Measurements from ENCODE around the gene SRGAP3.

The SRGAP3 gene

DNA sequence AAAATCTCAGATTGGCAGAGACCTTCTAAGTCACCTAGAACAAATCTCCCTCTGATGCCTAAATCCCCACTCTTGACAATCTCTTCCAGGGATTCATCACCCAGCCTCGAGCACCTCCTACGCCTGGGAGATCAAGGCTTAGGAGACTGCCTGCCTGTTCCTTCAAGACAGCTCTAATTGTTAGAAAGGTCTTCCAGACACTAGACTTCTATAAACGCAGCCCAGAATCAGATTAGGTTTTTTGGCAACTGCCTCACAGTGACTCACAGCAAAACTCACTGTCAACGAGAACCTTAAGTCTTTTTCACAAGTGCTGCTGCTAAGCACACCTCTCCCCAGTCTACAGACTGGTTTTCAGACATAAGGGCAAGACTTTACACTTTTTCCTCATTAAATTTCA, 23.1 kb downstream of the SRGAP3 start:
- no peak for DNase-seq (ENCODE audit: low read depth in 2 of 2, low spot score in 1 of 2)

DNA sequence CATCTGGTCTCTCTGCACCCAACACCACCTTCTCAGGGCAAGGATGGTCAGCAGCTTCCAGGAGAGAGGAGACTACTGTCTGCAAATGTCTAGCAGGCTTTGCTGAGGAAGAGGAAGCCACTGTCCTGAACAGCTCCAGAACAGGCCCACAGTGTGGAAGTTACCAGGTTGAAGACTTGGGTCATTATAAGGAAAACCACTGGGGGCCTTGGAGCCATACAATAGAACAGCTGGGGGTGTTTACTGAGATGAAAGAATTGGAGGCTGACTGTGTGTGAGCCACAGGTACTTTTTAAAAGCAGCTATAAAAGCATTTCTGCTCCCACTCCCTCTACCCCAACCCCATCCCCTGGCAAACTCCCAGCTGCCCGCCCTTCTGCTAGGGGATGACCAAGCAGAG, 24.2 kb downstream of the SRGAP3 start:
- DNase-seq (ENCODE audit: low read depth in 2 of 2, low spot score in 1 of 2): no peak

DNA sequence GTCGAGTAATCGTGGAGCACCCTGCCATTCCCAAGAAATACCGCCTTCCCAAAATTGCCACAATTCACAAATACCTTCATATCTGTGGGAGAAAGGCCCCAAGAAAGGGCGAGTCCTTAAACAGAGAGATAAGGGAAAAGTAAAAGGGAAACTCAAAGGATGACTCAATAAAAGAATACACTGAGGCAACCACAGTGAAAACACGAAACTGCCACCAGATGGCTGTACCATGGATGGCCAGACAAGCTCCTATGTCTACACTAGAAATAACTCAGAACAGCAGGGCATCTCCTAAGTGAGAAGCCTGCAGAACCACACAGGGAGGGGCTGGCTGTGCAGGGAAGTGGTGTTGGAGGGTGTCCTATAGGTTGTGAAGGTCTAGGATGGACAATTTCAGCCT, 25.0 kb downstream of the SRGAP3 start:
- no peak for DNase-seq (ENCODE audit: low read depth in 2 of 2, low spot score in 1 of 2)

DNA sequence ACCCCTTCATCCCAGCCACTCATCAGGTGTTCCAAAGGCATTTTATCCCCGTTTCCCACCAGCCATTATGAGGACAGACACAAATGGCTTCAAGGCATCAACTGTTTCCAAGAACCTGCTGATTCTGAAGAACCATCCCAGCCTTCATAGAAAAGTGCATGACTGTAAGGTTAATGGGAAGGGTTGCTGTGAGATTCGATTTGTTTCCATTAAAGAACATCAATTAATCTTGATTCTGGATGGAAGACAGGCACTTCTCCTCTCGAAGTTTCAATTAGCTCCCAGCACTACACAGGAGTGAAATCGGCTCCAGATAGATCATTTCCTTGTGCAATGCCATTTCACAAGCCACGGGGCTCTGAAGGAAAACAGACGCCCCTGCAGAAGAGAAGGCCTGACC, 25.8 kb downstream of the SRGAP3 start:
- DNase-seq (ENCODE audit: low read depth in 2 of 2, low spot score in 1 of 2): no peak

DNA sequence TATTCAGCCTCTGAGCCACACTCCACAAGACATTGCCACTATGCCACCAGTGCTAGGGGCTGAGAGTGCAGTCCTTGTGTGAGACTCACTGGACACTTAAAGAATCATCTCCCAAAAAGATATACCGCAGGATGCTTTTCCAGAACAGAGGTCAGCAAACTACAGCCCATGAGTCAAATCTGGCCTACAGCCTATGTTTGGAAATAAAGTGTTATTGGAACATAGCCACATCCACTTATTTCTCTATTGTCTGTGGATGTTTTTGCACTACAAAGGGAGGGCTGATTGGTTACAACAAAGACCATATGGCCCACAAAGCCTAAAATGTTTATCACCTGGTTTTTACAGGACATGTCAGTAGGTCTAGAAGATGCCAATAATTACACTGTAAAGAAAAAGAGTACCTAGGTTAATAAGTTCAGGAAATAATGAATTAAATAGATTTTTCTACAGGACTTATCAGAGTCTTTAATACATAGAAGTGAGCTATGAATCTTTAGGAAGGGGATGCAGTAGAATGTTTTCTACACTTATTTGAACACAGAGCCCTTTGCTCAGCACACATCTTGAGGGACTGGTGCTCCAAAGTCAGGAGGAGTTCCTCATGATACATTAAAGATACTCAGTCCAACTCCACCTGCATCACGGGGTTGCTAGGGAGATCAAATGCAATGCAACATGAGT, 26.3 kb downstream of the SRGAP3 start:
- no peak for DNase-seq (ENCODE audit: low read depth in 2 of 2, low spot score in 1 of 2)

DNA sequence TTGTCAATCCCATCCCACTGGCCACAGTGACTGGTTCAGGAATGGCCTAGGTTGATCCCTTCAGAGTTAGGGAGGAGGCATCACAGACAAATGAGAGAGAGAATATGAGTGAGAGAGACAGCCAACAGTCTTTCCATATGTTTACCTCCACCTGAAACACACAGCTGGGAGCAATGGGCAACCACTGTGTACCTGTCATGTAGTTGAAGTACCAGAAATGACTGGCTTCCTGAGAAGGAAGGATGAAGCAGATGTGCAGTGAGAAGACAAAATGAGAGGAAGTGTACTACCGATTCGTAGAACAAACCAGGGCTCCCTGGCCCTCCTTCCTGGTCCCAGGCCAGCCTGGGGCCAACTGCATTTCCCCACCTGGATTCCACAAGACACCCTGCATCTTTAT, 27.4 kb downstream of the SRGAP3 start:
- DNase-seq (ENCODE audit: low read depth in 2 of 2, low spot score in 1 of 2): no peak

DNA sequence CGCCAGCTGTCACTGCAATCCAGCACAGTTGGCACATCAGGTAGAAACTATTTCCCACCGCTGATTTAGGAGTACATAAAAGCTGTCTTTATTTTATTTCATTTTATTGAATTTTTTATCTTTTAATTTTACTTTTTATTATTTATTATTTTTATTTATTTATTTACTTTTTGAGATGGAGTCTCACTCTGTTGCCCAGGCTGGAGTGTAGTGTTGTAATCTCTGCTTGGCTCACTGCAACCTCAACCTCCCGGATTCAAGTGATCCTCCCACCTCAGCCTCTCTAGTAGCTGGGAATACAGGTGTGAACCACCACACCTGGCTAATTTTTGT, 31.0 kb downstream of the SRGAP3 start:
- DNase-seq (ENCODE audit: low read depth in 2 of 2, low spot score in 1 of 2): no peak

DNA sequence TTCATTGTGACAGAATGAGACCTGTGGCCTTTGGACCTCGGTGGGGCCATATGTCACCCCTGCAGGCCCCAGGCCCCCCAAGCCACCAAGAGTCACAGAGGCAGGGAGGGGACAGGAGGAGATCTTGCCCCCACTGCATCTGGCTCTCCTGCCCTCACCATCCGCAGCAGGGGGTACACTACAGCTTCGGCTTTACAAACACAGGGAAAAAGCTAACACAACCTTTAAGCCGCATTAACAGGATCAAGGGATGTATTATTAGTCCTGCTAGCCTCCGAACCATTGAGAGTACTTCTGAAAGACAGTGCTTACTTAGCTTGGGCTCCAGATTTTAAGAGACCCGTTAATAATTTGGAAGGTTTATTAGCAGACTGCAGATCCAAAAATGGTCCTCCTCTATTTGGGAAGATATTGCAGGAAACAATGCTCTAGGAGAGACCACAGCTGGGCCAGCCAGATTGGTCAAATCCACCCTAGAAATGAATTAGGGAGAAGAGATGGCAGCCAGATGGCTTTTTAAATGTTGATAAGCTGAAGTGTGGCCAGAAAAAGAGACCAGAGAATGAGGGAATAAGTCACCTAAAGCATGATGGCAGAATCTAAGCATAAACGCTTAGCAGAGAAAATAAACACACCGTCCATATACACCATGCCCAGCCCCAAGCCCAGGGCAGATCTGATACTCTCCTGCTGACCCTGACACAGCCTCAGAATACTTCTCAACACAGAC, 31.5 kb downstream of the SRGAP3 start:
- no peak for DNase-seq (ENCODE audit: low read depth in 2 of 2, low spot score in 1 of 2)

DNA sequence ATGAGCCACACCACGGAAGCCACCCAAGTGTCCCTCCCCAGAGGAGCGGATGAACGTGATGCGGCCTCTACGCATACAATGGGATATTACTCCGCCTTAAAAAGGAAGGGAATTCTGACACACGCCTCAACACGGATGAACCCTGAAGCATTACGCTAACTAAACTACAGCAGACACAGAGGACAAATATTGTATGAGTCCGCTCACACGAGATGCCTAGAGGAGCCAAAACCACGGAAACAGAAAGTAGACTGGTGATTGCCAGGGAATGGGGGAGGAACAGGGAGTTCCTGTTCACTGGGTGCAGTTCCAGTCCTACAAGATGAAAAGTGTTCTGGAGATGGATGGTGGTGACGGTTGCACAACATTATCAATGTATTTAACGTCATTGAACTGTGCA, 32.7 kb downstream of the SRGAP3 start:
- no peak for DNase-seq (ENCODE audit: low read depth in 2 of 2, low spot score in 1 of 2)

DNA sequence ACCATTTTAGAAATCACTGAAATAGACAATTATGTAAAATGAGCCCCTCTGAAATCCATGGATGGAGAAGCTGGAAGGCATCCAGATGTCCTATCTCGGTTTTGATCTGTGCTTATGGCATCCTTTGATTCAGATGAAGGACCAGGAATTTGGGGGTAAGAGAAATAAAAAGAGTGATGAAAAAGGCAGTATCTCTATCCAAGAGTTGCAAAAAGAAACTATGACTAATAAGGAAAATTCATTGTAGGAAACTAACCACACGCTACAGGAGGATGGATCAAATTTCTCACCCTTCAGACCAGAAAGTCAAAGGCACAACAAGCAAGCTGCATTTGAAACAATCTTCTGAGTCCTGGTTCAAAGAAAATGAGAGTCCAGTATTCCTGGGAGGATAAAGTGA, 34.8 kb downstream of the SRGAP3 start:
- DNase-seq (ENCODE audit: low read depth in 2 of 2, low spot score in 1 of 2): no peak

DNA sequence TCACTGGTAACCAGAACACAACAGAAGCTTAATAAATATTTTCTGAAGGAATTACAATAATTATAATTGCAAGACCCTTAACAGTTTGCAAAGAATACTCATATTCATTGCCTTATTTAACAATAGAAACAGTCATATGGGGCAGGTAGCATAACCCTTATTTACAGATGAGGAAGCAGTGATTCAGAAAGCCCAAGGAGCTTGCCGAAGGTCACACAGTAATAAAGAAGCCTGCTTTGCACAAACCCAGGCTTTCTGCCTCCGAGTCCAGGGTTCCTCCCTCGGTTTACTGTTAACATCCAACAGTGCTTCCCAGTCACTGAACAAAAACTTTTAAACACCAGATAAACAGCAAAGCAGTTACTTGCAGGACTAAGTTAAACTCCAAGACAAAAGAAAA, 35.3 kb downstream of the SRGAP3 start:
- DNase-seq (ENCODE audit: low read depth in 2 of 2, low spot score in 1 of 2): no peak

DNA sequence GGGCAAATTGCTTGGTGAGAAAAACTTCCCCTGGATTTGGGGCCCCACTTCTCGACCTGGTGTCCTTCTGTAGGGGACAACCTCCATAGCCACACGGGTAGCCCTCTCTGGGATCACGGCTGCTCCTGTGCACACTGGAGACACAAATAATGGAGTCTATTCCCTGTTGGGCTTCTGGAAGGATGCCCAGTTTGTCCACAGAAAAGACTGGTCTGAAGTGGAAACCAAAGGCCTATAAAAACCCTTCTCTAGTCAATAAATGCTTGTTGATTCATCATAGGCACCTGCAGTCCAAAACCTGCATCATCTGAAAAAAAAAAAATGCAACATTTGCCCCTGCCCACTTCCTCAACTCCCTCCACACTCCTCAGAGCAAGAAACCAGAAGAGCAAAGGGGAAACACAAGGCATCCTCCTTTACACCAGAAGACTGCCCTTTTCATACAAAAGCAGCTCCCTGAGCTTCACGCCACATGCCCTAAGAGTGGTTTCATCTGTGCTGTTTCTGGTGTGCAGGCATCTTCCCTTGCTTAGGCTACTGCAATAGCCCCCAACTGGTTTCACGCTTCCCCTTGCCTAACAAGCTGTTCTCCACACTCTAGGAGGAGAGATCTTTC, 36.3 kb downstream of the SRGAP3 start:
- DNase-seq (ENCODE audit: low read depth in 2 of 2, low spot score in 1 of 2): no peak

DNA sequence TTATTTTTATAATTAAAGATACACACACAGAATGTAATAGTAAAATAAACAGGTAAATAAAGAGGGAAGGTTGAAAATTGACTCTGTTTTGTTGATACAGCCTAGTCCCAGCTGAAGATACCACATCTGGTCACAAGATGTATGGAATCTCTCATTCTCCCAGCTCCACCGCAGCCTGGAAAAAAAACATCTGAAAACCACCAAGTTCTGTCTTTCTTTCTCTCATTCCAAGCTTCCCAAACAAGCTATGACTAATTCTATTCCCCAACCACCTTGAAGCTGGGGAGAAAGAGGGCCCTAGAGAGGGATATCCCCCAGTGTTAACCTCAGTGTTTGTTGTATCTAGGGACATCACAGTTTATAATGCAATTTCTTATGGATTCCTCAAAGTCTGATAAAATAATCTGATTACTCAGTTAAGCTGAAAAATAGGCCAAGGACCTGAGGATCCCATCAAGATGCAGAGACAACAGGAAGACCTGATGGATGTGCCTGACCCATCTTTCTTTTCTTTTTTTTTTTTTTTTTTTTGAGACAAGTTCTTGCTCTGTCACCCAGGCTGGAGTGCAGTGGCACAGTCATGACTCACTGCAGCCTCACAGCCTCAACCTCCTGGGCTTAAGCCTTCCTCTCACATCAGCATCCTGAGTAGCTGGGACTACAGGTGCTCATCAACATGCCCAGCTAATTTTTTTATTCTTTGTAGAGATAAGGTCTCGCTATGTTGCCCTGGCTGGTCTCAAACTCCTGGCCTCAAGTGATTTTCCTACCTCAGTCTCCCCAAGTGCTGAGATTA, 38.1 kb downstream of the SRGAP3 start:
- no peak for DNase-seq (ENCODE audit: low read depth in 2 of 2, low spot score in 1 of 2)

DNA sequence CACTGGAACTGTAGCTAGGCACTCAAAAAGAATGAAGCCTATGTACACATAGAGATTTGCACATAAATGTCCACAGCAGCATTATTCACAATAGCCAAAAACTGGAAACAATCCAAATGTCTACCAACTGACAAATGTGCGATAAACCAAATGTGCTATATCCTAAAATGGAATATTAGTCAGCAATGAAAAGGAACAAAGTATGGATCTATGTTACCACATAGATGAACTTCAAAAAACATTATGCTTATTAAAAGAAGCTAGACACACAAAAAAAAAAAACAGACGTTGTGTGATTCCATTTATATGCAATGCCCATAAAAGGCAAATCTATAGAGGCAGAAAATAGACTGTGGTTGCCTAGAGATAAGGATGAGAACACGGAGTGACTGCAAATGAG, 39.7 kb downstream of the SRGAP3 start:
- DNase-seq (ENCODE audit: low read depth in 2 of 2, low spot score in 1 of 2): no peak

DNA sequence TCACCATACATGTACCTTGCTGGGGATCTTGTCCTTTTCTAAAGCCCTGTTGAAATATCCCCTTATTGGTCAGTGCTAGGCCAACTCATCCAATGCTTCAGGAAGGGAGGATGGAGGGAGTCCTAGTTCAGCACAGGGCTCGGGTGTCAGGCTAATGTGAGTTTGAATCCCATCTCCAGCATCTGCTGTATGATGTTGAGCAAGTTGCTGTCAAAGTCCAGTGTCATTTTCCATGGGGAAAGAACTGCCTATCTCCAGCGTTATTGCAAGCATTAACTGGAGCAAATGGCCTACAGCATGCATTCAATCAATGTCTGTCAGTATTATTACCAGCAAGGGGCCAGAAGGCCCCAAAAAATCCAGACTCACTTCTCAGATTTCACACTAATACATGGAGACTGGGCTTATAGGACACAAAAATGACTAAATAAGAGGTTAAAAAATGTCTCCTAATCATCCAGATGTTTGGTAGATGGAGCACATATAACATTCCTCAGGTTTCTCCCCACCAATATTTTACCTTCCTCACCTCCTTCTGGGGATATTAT, 40.8 kb downstream of the SRGAP3 start:
- no peak for DNase-seq (ENCODE audit: low read depth in 2 of 2, low spot score in 1 of 2)

DNA sequence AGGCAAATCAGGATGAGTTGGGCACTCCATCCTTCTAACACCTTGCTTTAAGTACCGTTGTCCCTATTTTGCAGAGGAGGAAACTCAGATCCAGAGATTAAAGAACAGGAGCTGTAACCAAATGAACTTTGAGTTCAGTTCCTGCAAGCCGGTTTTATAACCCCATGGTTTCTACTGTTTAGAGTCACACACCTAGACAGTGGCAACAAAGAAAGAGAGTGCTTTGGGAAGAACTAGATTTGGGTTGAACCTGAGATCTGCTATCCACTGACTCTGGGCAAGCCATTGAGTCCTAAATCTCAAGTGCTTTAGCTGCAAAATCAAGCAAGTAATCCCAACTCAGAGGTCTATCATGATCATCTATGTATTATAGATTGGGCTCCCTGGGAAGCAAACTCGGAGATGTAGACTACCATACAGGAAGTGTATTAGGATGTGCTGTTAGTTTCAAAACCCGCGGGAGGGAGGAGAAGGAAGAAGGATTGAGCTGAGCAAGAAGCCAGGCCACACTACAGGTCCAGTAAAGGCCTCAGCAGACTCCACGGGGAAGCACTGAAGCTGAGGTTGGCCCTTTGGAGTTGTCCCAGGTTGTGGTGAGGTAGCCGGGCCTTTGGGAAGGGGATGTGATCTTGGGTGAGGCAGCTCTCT, 42.2 kb downstream of the SRGAP3 start:
- DNase-seq (ENCODE audit: low read depth in 2 of 2, low spot score in 1 of 2): no peak

DNA sequence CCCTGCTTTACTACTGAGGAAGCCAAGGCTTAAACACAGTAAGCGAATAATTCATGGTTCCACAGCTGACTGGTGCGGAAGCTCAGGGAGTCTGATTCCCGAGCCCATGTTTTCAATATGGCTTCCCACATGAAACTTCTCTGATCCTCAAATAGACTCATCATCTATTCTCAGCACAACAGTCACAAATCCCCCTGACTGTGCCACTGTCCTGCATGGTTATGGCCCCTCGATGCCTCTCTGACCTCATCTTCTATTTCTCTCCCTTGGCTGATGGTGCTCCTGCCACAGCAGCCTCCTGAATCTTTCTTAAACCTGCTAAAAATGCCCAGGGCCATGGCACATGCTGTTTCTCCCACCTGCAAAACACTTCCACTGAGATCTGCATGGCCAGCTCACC, 43.2 kb downstream of the SRGAP3 start:
- no peak for DNase-seq (ENCODE audit: low read depth in 2 of 2, low spot score in 1 of 2)

DNA sequence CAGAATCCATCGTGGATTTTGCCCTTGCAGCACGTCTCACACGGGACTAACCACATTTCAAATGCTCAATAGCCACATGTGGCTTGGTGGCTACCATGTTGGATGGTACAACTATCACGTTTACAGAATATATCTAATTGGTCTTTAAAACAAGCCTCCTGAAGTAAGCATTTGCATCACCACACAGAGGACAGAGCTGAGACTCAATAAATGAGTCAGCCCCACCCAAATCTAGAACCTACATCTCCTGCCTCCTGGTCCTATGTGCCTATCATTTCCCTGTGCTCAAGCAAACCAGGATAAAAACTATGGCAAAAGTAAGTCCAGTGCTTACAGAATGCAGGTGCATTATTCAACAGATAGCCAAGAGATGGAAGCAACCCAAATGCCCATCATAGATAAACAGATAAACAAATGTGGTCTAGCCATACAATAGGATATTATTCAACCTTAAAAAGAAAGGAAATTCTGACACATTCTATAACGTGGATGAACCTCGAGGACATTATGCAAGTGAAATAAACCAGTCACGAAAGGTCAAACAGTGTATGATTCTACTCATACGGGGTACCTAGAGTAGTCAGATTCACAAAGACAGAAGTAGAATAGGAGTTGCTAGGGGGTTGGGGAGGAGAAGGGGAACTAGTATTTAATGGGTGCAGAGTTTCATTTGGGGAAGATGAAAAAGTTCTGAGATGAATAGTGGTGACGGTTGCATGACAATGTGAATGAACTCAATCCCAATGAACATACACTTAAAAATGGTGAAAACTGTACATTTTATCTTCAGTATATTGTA, 43.9 kb downstream of the SRGAP3 start:
- no peak for DNase-seq (ENCODE audit: low read depth in 2 of 2, low spot score in 1 of 2)

DNA sequence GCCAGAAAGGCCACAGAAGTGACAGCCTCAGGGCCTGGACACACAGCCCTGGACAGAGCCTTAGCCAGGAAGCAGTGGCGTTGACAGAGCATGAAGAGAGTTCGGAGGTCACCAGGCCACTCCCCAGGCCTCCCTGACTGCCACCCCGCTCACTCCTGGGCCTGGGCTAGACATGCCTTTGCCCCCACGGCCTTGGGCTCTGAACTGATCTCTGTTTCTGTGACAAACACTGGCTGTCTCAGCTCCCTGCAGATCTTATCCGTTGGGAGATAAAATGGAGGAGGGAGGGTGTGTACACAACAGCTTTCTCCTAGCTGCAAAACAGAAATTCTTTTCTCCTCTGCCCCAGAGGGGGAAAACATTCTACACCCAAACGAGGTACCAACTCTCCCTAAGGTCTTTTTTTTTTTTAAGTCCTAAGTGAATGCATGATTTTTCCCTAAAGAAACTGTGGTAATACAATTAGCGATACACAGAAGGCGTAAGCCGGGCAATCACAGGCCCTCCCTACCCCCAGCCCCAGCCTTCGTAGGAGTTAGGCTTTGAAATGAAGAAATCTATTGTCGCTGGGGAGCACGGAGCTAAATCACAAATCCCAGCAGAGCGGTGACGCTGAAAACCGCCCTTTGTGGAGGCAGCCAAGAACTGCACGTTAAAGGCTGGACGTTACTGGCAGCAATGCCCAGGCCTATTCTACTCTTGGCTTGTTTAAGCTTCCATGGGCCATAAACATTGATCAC, 45.0 kb downstream of the SRGAP3 start:
- no peak for DNase-seq (ENCODE audit: low read depth in 2 of 2, low spot score in 1 of 2)

DNA sequence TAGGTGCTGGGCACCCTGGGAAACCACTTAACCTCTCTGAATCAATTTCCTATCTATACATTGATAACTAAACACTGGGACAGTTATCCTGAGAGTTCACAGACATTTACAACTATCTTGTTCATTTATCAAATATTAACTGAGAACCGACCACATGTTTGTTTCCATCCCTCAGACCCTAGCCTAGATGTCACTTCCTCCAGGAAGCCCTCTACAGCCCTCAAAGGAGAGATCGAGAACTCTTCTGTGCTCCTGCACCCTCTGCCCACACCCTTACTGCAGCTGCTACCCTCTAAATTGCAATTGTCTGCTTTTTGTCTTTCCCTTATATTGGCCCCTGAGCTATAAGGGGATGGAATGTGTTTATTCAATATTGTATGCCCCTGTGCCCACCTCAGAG, 46.1 kb downstream of the SRGAP3 start:
- no peak for DNase-seq (ENCODE audit: low read depth in 2 of 2, low spot score in 1 of 2)

Measured in stimulated activated CD8-positive, alpha-beta memory T cell treated with anti-CD3 and anti-CD28 coated beads, Interleukin-4, amount 100 ng/mL, for 1 hour (primary cell).